ENCODE results near the gene ZFAND3.

DNA sequence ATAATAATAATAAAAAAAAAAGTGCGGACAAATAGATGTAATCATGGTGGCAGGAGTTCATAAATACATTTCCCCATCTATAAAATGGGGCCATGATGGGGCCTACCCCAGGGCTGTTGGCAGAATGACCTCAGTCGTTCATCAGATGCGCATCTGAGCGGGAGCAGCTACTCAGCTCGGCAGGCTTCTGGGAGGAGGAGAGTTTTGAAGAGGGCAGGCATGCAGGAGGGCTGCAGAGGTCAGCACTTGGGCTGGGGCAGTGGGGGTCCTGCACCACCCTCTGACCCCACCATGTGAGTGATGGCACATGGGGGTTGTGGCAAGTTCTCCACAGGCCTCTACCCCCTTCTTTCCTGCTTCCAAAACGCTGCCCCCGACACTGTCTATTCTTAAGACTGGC is 373.5 kb downstream of the ZFAND3 start:
- TF ChIP-seq SP1 (IDR thresholded peaks at IDR 0.05) (no peak), BHLHE40 (IDR thresholded peaks at IDR 0.05; ENCODE audit: borderline replicate concordance) (no peak), NFRKB (IDR thresholded peaks at IDR 0.05) (no peak), FOXK2 (IDR thresholded peaks at IDR 0.05) (no peak), FOXM1 (IDR thresholded peaks at IDR 0.05; ENCODE audit: borderline replicate concordance) (no peak), HDGF (IDR thresholded peaks at IDR 0.05; ENCODE audit: borderline replicate concordance) (no peak), FOXA1 (IDR thresholded peaks at IDR 0.05) (no peak), TARDBP (IDR thresholded peaks at IDR 0.05) (no peak), SUZ12 (IDR thresholded peaks at IDR 0.05) (no peak), L3MBTL2 (conservative IDR thresholded peaks at IDR 0.05) (no peak)
- TF ChIP-seq, protein P1, sequence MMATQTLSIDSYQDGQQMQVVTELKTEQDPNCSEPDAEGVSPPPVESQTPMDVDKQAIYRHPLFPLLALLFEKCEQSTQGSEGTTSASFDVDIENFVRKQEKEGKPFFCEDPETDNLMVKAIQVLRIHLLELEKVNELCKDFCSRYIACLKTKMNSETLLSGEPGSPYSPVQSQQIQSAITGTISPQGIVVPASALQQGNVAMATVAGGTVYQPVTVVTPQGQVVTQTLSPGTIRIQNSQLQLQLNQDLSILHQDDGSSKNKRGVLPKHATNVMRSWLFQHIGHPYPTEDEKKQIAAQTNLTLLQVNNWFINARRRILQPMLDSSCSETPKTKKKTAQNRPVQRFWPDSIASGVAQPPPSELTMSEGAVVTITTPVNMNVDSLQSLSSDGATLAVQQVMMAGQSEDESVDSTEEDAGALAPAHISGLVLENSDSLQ (IDR thresholded peaks at IDR 0.05), result no peak
